AG04450 (cell line): ENCODE measurements around the gene ANGPTL2. TPM values are rescaled to one million over a fixed set of nuclear protein-coding genes. Genes with fewer than 3 reads are reported as not detected.

Experiments
- CTCF ChIA-PET: fragments of 300-600, 350-600 bp; formaldehyde crosslinking; extraction: SDS; loops from one replicate; lab custom pipeline; 2022; ENCODE audit warnings: antibody characterized with exemption, inconsistent platforms; lab: Charles Lee
- POLR2A ChIA-PET: fragments of 350-600 bp; formaldehyde crosslinking; extraction: SDS; loops from one replicate; lab custom pipeline; 2021; ENCODE audit warnings: antibody characterized with exemption, inconsistent platforms; lab: Yijun Ruan, JAX
- DNase-seq: peaks from one replicate; pipeline ENCODE4 v3.0.0-alpha.2; 2011; ENCODE audit warnings: low read depth, low spot score
- H3K27ac ChIP-seq: one replicate; pipeline ENCODE4 v1.5.1; 2012; ENCODE audit warnings: low read depth, low read length, control low read depth
- H3K27me3 ChIP-seq: one replicate; pipeline ENCODE4 v1.6.0; 2012; ENCODE audit warnings: low read length; ENCODE audit not compliant: control insufficient read depth, insufficient read depth
- H3K4me3 ChIP-seq: 2 replicates; pipeline ENCODE4 v1.5.1; 2011; ENCODE audit warnings: mild to moderate bottlenecking, low read depth, low read length, control low read depth
- H3K9me3 ChIP-seq: 2 replicates; pipeline ENCODE4 v1.5.1; 2012; ENCODE audit warnings: low read length; ENCODE audit not compliant: control insufficient read depth, insufficient read depth
- polyA plus RNA-seq: library from polyadenylated mRNA; depleted of rRNA; stranded (reverse); fragments of >200 nt; gene quantifications from 2 replicates; pipeline ENCODE4 v1.2.3, GENCODE V29; 2011
- TF ChIP-seq, protein P1 (sequence below): IDR thresholded peaks from 2 replicates; pipeline ENCODE4 v1.5.1; 2011; ENCODE audit warnings: low read depth, low read length, control low read depth, inconsistent platforms

The ANGPTL2 gene
- polyA plus RNA-seq, 1 experiment: 108 TPM

DNA sequence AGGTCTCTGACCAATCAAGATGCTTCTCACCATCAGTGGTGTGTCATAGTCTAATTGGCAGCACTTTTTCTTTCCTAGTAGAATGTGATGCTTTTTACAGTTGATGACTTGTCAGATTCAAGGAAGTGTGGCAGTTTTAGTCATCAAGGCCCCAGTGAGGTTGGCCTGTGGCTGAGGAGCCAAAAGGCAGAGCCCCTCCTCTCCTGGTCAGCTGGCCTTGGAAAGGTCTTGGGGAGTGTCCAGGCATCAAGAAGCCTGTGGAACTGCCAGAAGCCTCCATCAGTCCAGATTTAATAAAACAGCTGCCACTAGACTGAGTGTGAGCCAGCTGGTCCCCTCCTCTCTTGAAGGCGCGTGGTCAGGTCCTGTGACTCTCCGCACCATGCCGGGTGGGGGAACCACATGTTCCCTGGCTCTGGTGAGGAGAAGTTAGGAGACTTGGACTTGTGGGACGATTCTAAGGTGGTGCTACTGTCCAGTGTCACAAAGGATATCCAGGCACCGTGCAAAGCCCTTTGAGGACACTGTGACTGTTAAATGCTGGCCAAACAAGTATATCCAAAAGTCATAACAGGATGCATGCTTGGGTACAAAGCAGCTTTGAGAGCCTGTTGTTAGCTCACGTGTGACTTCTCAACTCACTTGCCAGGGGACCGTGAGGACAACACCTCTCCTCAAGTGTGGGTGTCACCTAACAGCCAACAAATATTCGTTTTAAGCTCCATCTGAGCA is 6.1 kb upstream of the ANGPTL2 start:
- Histone ChIP-seq H3K4me3 (no peak overlapping the region), H3K27me3 (no peaks in the 10 kb centered on the region), H3K9me3 (no peaks in the 10 kb centered on the region), H3K27ac (no peak overlapping the region)
- POLR2A ChIA-PET: no interaction called here
- CTCF ChIA-PET: interaction anchor here (1.0 kb wide), 1 partner anchor 71 kb away, joined by 3 read pairs; no protein-coding TSS in a partner anchor
- TF ChIP-seq, protein P1, sequence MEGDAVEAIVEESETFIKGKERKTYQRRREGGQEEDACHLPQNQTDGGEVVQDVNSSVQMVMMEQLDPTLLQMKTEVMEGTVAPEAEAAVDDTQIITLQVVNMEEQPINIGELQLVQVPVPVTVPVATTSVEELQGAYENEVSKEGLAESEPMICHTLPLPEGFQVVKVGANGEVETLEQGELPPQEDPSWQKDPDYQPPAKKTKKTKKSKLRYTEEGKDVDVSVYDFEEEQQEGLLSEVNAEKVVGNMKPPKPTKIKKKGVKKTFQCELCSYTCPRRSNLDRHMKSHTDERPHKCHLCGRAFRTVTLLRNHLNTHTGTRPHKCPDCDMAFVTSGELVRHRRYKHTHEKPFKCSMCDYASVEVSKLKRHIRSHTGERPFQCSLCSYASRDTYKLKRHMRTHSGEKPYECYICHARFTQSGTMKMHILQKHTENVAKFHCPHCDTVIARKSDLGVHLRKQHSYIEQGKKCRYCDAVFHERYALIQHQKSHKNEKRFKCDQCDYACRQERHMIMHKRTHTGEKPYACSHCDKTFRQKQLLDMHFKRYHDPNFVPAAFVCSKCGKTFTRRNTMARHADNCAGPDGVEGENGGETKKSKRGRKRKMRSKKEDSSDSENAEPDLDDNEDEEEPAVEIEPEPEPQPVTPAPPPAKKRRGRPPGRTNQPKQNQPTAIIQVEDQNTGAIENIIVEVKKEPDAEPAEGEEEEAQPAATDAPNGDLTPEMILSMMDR: no peak
- no peak for DNase-seq

DNA sequence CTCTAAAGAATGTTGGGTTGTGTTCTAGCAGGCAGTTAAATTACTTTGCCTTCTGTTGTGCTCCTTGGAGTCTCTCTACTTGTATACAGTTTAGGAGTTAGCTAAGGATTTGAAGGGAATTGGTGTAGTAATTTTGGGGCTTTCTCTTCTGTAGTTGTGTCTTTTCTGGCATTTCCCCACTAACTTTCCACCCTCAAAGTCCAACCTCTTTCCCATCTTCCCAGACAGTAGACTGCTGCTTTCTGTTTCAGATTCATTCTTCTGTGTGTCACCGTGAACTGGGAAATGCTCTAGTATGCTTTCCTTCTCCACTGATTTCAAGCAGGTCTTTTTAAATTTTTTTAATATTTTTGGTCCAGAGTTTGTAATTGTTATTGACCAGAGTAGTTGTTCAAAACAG is 4.5 kb upstream of the ANGPTL2 start:
- ChIA-PET CTCF (interaction anchor here (1.9 kb wide), 1 partner anchor 161 kb away, joined by 6 read pairs; no protein-coding TSS in a partner anchor), POLR2A (no interaction called here)
- no peaks in the 10 kb centered on the region for H3K27me3 ChIP-seq
- TF ChIP-seq, protein P1: no peak
- H3K27ac ChIP-seq: no peak overlapping the region
- no peaks in the 10 kb centered on the region; the same call in 1 of the 2 replicates for H3K9me3 ChIP-seq
- no peak overlapping the region for H3K4me3 ChIP-seq
- no peak for DNase-seq

DNA sequence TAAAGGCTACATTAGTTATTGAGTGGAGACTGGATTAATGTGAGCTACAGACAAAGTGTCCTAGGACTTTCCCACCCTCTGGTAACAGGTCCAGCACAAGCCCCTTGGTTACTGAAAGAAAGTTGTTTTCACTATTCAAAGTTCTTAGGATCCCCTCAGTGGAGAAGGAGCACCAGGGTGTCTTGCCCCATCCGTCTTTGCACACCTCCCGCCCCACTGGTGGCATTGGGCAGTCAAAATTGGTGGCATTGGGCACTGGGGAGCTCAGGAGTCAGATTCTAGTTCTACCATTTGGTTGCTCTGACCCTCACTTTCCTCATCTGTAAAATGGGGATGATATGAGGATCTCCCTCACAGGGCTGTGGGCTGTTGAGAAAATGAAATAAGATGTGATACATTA is 2.4 kb upstream of the ANGPTL2 start:
- Histone ChIP-seq H3K4me3 (no peak overlapping the region), H3K27ac (no peak overlapping the region), H3K9me3 (no peaks in the 10 kb centered on the region; the same call in 1 of the 2 replicates), H3K27me3 (no peaks in the 10 kb centered on the region)
- CTCF ChIA-PET: no interaction called here
- no peak for DNase-seq
- TF ChIP-seq, protein P1: no peak
- POLR2A ChIA-PET: no interaction called here

DNA sequence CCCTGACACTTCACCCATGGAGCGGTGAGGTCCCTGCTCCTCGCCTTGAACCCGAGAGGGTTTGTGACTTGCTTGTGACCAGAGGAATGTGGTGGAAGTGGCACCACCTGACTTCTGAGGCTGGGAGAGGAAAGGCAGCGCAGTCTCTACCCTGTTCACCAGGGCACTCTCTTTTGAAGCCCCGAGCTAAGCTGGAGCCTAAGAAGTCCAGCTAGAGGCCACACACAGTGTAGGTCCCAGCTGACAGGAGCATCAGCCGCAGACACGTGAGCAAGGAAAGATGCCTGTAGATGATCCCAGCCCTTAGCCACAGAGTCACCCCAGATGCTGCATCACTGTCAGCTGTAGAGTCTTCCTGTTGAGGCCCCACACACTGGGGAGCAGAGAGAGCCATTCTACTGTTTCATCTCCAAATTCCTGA is 1.7 kb upstream of the ANGPTL2 start:
- CTCF ChIA-PET: interaction anchor here (1.1 to 2.0 kb wide), 2 partner anchors 9 to 184 kb away, joined by 4 to 6 read pairs; no protein-coding TSS in a partner anchor
- no peak for DNase-seq
- POLR2A ChIA-PET: interaction anchor here (0.6 to 3.9 kb wide), 2 partner anchors 10 to 283 kb away, joined by 3 to 65 read pairs; no protein-coding TSS in a partner anchor
- Histone ChIP-seq H3K27ac (no peak overlapping the region), H3K27me3 (no peaks in the 10 kb centered on the region), H3K9me3 (no peaks in the 10 kb centered on the region; the same call in 1 of the 2 replicates), H3K4me3 (no peak overlapping the region)
- TF ChIP-seq, protein P1: no peak
